Hematopoietic multipotent progenitor cell treated with erythropoietin and hydrocortisone succinate and interleukin-3 and kit ligand, for 8 days (in vitro differentiated cells): ENCODE data around the gene STK32B.

Experiments
- DNase-seq: peaks from one replicate; pipeline ENCODE4 v3.0.0-alpha.2; 2015

The STK32B gene

DNA sequence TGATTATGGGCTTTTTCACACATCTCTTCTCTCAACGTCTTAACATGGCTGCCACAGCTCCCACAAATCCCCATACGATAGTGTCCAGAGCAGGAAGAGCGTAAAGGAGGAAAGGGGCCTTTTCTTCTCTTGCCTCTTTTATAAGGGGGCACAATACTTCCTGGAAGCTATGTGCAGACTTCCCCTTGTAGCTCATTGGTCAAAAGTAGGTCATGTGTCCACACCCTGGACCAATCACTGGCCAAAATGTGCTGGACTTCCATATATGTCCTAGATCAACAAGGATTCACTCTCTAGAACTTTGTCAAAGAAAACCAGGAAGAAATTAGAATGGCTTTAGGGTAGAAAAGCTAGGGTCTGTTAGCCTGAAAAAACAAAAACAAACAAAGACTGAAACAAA, 26.7 kb downstream of the STK32B start:
- DNase-seq, result no peak

DNA sequence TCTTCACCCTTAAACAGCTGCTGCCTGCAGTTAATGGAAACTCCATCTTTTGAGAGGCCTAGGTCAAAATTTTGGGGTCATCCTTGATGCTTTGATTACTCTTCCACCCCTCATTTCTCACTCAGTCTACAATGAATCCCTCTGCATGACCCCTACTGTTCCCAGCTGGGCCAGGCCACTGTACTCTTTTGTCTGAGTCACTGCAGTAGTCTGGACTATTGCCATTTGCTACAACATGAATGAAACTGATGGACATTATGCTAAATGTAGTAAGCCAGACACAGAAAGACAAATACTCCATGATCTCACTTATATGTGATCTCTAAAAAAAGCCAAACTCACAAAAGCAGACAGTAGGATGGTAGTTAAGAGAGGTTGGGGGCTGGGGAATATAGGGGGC, 28.3 kb downstream of the STK32B start:
- DNase-seq, result no peak

DNA sequence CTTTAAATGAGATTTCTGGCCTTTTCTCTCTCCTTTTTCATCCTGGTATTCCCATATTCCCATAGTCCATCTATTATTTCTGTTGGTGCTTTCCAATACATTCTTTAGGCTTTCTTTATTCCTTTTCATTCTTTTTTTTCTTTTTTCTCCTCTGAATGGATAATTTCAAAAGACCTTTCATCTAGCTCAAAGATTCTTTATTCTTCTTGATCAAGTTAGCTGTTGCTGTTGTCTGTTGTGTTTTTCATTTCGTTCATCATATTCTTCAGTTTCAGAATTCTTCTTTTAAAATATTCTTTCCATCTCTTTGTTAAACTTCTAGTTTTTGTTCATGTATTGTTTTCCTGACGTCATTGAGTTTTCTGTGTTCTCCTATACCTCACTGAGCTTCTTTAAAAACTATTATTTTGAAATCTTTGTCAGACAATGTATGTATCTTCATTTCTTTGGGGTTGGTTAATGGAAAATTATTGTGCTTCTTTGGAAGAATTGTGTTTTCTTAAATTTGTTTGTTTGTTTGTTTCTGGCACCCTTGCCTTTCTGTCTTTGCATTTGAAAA, 30.2 kb downstream of the STK32B start:
- DNase-seq, result no peak

GRCh38 chr4:5082376-5082775, 31.1 kb downstream of the STK32B start:
- DNase-seq, result no peak

GRCh38 chr4:5084911-5085475, 33.7 kb downstream of the STK32B start:
- no peak for DNase-seq

DNA sequence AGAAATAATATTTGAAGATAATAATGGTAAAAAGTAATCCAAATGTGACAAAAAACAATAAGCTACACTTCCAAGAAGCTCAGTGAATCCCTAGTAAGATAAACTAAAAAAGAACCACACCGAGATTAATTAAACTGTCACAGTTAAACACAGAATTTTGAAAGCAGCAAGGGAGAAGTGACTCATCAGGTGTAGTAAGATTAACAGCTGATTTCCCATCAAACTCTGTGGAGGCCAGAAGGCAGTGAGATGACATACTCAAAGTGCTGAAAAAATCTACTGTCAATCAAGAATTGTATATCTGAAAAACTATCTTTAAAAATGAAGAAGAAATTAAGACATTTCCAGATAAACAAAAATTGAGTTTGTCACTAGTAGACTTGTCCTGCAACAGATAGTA, 35.3 kb downstream of the STK32B start:
- DNase-seq, result no peak

DNA sequence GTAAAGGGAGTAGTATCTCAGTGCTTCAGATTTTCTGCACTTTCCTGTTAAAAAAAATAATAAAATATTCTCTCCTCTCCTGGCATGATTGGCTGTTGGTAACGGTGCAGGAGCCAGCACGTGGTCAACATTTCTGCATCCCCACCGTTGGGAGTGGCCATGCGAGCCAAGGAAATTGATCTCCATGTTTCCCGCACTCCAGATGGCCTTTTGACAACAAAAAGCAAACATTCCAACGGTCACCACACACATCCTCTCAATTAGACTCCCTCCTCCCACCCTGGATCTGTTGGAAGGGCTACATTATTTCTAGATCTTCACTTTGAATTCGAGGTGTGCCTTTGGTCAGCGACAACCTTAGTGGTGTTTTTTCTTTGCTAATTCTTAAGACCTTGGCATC, 45.0 kb downstream of the STK32B start:
- no peak for DNase-seq

DNA sequence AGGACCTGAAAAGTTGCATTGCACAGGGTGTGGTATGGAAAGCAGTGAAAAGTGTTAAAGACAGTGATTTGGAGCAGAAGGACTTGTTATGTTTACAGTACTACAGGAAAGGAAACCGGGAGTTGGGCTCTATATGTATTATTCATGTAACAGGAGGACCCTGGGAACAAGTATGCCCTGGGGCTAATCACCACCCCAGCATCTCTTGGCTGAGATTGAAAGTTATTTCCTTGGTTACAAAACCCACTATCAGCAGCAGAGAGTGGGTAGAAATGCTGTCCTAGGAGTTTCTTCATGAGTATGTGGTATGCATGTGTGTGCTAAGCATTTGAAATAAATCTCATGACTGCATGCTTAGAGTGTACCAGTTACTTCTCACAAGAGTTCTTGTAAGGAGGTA, 46.9 kb downstream of the STK32B start:
- DNase-seq, result no peak

- DNase-seq, result no peak
These were observed 49.1 kb downstream of the STK32B start for GRCh38 chr4:5100336-5100735.

- no peak for DNase-seq
These were observed 49.7 kb downstream of the STK32B start for GRCh38 chr4:5100986-5101385.

DNA sequence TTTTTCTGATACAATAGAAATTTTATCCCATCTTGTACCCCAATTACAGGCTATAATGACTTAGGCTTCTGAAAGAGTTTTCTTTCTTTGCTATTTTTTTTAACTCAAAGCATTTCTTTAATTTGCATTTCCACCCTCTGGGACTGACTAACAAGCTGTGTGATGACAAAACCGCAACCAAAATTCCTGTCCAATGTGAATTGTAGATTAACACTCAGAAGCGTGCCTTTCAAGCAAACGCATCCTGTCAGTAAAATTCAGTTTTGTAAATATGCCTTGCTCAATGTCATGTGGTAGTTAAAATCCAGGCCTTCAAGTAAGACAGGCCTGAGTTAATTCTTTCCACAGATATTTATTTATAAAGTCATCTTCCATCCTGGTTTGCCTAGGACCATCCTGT, 50.3 kb downstream of the STK32B start:
- no peak for DNase-seq

- no peak for DNase-seq
These were observed 59.6 kb downstream of the STK32B start for GRCh38 chr4:5110901-5111300.

GRCh38 chr4:5112333-5113095, 61.2 kb downstream of the STK32B start:
- no peak for DNase-seq

- DNase-seq, result no peak
These were observed 63.7 kb downstream of the STK32B start for GRCh38 chr4:5114950-5115349.

DNA sequence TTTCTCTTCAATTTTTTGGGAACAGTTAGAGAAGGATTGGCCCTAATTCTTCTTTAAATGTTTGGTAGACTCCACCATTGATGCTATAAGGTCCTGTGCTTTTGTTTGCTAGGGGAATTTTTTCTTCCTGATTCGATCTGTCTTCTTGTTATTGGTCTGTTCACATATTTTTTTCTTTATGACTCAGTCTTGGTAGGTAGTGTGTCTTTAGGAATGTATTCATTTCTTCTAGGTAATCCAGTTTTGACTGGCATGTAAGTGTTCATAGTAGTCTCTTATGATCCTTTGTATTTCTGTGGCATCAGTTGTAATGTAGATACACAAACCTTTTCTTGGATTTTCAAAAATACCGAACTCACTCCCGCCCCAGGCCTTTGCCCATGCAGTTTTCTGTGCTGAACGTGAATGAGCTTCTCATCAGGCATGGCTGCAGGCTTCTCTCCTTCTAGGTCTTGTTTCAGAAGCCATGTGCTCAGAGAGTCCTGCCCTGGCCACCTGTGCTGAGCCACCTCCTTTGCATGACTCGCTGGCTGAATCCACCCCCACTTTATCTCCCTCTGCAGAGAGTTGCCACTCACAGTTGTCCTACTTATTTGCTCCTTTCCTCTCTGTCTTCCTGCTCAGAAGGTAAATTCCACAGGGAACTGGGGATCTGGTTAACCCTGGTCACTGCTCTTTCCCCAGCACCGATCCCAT, 67.0 kb downstream of the STK32B start:
- no peak for DNase-seq

GRCh38 chr4:5118994-5119835, 67.9 kb downstream of the STK32B start:
- no peak for DNase-seq

DNA sequence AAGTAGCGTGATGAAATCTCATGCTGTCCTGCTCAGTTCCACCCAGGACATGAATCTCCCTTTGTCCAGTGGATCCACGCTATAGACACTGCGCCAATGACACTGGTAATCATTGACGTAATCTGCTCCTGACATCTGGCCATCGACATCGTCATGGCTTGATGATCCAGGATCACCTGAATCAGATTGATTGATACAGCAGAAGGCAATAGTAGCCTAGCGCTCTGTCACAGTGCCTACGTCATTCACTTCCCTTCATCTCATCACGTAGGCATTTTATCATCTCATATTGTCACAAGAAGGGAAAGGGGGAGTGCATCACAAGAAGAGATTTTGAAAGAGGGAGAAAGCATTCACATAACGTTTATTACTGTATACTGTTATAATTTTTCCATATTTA, 68.8 kb downstream of the STK32B start:
- no peak for DNase-seq

DNA sequence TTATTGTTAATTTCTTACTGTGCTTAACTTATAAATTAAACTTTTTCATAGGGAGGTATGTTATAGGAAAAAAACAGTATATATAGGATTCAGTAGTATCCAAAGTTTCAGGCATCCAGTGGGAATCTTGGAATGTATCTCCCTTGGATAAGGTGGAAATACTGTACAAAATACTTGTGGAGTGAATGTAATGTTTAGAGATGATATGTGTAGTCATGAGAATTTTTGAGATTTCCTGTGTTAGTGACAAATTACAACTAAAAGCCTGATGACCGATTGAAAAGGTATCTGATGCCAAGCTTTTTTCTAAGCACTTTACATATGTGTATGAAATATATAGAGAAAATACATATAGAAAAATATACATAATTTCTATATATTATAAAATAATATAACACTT, 69.2 kb downstream of the STK32B start:
- no peak for DNase-seq

DNA sequence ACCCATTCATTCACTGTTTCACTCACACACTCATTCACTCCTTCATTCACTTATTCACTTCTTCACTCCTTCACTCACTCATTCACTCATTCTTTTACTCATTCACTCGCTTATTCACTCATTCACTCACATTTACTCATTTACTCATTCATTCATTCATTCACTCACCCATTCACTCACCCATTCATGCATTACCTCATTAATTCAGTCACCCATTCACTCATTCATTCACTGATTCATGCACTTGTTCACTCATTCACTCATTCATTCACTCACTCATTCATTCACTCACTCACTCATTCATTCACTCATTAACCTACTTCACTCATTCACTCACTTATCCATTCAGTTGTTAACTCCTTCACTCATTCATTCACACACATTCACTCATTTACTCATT, 70.8 kb downstream of the STK32B start:
- DNase-seq, result no peak

- no peak for DNase-seq
These were observed 73.6 kb downstream of the STK32B start for GRCh38 chr4:5124876-5125275.

DNA sequence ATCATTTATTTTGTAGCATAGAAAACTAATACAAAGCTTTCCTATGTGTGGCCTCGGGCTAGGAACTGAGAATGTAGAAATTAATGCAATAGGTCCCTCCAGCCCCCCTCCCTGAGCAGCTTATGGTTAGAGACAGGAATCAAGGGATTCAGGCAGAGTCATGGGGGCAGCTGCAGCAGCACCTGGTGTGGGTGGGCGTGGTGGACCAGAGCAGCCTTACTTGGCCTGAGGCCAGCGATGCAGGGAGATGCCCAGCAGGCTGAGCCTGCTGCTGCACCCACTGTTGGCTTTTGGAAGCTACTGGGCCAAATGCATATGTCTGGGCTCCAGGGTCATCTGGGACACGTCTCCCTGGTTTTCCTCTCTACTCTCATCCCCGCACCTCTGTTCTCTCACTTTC, 74.0 kb downstream of the STK32B start:
- no peak for DNase-seq

GRCh38 chr4:5126231-5126630, 75.0 kb downstream of the STK32B start:
- no peak for DNase-seq

DNA sequence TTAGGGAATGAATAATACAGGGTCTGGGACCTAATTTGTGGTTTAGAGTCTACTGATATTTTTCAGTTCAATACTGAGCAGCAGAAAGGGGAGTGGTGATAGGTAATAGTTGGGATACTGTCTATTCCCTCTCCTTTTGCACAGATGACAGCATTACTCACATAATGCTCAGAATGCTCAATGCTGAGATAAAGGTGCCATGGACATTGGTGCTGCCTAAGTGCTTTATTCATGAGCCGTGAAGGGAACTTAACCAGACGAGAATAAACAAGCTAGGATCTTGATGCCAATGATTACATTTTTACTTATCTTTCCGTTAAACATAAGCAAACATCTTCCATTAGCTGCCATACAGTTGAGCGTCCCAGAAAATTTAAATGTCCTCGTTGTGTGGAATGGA, 75.6 kb downstream of the STK32B start:
- DNase-seq, result no peak
